GM21723 (cell line): ENCODE results near the gene LPCAT2.

Experiments used
- ATAC-seq: cut with Tn5 transposase; IDR thresholded peaks from one replicate; pipeline ENCODE4 v1.9.1; 2021; ENCODE audit warnings: mild to moderate bottlenecking, moderate library complexity; ENCODE audit not compliant: unreplicated experiment

Gene LPCAT2

GRCh38 chr16:55540221-55540620, 31.3 kb downstream of the LPCAT2 start:
- no peak for ATAC-seq

GRCh38 chr16:55542459-55543082, 33.7 kb downstream of the LPCAT2 start:
- no peak for ATAC-seq

DNA sequence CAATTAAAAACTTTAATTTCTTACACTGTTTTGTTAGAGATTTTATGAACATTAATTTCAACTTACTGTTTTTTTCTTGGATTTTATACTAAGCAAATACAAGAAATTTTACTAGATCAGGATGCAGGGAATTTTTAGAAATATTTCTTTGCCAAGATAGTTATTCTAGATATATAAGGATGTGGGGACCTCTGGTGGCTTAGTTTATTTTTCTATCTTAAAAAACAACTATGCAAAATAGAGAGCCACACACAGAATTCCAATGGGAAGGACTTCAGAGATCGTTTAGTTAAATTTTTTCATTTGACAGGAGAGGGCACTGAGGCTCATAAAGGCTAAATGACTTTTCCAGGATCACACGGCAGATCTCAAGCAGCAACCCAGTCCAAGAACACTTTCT, 34.6 kb downstream of the LPCAT2 start:
- ATAC-seq = no peak

DNA sequence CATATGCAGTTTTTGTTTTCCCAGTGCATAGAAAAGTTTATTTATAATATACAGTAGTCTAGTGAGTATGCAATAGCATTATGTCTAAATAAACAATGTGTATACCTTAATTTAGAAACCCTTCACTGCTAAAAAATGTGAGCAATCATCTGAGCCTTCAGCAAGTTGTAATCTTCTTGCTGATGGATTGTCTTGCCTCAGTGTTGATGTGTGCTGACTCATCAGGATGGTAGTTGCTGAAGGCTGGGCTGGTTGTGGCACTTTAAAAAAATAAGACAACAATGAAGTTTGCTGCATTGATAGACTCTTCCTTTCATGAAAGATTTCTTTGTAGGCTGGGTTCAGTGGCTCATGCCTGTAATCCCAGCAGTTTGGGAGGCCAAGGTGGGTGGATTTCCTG, 43.7 kb downstream of the LPCAT2 start:
- no peak for ATAC-seq

DNA sequence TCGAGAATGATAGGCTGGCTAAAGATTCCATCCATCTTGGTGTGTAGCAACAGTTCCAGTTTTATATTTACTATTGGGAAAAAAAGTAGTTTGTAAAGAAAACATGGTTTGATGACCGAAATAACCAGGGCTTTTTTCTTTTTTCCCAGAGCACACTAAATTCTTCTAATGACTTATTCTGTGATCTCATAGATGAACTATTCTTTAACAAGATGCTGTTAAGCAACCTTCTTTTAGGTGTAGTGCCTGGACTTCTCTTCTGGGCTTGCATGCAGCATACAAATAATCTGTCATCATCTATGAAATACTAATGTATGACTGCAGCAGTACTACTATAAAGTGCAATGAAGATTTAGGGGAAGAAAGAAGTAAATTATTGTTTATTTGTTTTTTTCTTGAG, 46.6 kb downstream of the LPCAT2 start:
- no peak for ATAC-seq

DNA sequence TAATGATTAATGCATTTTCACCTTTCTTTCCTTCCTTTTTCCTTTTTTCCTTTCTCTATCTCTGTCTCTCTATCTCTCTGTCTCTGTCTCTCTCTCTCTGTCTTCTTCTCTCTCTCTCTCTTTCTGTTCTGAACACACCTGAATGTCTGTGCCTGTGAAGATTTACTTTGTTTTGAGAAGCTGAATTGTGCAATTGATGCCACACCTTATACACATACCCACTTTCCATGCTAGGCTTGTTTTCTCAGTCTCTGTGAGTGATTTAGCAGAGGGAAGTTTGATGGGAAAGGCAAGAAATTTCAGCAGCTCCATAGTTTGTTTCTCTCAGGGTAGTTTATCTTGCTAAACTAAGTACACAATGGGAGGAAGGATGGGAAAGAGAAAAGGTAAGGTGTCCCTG, 48.3 kb downstream of the LPCAT2 start:
- ATAC-seq = no peak

- no peak for ATAC-seq
Measured at GRCh38 chr16:55559233-55559632, 50.4 kb downstream of the LPCAT2 start.

GRCh38 chr16:55559933-55560516, 51.2 kb downstream of the LPCAT2 start:
- ATAC-seq = no peak

DNA sequence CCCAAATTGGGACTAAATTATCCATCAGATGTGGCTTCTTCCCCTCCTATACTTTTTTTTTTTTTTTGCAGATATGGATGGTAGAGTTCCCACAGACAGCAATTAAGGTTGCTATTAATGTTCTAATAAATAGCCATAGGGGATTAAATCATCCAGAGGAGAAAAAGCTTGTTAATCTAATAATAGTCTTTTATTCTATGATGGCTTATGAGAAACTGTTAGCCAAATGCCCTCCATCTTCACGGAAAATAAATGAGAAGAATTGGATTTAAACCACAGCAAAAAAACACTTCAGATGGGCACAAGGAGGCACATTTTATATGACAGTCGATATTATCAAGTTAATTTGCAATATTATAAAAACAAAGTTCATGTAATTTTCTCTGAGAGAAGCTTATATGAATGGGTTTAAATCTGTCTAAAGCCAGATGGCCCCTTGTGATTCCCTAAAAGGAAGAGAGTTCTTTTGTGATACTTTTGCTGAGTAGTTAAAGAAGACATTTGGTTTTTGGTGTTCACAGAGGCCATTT, 52.5 kb downstream of the LPCAT2 start:
- ATAC-seq = no peak

GRCh38 chr16:55562936-55563335, 54.1 kb downstream of the LPCAT2 start:
- ATAC-seq = no peak

DNA sequence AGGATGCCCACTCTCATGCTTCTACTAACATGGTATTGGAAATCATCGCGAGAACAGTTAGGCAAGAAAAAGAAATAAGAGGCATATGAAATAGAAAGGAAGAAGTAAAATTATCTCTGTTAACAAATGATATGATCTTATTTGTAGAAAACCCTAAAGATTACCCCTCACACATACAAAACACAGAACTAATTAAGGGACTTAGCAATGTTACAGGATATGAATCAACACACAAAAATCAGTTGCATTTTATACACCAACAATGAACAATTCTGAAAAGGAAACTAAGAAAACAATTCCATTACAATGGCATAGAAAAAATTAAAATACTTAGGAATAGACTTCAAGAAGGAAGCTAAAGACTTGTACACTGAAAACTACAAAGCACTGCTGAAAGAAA, 54.9 kb downstream of the LPCAT2 start:
- no peak for ATAC-seq

DNA sequence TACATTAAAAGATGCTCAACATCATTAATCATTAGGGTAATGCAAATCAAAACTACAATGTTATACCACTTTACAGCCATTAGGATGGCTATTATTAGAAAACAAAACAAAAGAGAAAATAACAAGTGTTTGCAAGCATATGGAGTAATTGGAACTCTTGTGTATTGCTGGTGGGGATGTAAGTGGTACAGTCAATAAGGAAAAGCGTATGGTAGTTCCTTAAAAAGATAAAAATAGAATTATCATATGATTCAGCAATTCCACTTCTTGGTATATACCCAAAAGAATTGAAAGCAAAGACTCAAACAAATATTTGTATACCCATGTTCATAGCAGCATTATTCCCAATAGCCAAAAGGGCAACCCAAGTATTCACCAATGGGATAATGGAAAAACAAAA, 56.2 kb downstream of the LPCAT2 start:
- no peak for ATAC-seq

DNA sequence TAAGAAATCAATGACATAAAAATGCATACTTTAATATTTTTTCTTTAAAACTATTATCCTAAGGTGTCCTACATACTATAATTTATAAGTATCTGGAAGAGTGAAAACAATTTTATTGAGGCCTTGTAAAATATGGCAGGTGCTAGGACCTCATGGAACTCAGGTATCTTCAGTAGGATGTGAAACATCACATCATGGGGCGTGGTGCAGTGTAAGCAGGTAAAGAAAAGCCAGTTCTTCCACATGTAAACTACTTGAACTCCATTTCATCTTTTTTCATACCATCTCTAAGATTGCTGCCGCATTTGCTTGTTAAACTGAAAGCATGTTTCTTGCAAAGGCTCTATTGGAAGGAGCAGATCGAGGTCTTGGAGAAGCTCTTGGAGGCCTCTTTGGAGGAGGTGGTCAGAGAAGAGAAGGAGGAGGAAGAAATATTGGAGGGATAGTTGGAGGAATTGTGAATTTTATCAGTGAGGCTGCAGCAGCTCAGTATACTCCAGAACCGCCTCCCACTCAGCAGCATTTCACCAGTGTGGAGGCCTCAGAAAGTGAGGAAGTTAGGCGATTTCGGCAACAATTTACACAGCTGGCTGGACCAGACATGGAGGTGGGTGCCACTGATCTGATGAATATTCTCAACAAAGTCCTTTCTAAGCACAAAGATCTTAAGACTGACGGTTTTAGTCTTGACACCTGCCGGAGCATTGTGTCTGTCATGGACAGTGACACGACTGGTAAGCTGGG, 57.7 kb downstream of the LPCAT2 start, which contains the start of gene CAPNS2:
Gene CAPNS2, plus strand, starts transcription at position 253 of the 744 bp plus-strand sequence. Its CDS starts 73 bp downstream, at position 326.
- ATAC-seq = no peak

- no peak for ATAC-seq
Measured at GRCh38 chr16:55567382-55567781, 58.5 kb downstream of the LPCAT2 start.

GRCh38 chr16:55568207-55568606, 59.3 kb downstream of the LPCAT2 start:
- ATAC-seq = no peak

DNA sequence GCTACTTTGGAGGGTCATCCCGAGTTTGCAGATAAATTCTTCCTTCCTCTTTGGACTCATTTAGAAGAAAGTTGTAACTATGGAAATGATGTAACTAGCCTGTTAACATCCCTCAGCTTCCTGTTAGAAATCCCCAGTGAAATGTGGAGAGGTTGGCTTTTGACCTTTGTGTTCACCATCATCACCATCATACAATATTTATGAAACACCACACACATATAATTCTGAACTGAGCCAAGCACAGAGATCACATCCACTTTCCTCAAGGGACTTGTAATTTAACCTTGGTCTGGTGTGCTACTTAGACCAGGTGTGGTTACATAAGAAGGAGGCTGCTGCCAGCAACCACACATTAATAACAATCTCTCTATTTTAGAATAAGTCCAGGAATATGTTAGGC, 60.2 kb downstream of the LPCAT2 start:
- no peak for ATAC-seq

- no peak for ATAC-seq
Measured at GRCh38 chr16:55570159-55570558, 61.3 kb downstream of the LPCAT2 start.

DNA sequence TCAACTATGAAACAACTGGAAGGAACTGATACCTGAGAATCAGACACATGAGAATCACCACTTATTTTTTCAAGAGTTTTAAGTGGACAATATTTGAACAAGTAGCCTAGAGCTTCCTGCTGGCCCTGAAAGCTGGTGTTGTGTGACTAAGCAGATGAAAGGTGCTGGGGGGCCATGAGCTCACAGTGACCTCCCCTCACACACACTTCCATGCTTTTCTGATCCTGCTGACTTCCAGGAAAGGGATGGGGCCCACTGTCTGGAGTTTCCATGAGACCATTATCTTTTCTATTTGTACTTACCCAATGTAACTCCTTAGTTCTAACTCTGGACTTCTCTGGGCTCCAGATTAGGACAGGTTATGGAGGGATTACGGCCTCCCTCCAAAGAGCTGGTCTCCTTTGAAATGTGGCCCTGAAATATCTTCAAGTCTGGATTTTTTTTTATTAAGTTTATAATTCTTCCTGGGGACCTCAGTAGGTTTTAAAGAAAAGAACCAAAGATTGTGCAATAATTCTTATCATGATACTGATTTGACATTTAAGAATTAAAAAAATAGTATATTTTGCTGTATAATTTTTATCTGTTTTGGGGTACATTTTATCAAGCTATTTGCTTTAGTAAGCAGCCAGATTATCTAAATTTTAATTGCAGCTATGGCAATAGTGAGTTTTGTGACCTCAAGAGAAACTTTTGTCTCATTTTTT, 62.5 kb downstream of the LPCAT2 start:
- no peak for ATAC-seq

GRCh38 chr16:55572439-55572838, 63.6 kb downstream of the LPCAT2 start:
- ATAC-seq = no peak

GRCh38 chr16:55574811-55575210, 65.9 kb downstream of the LPCAT2 start:
- ATAC-seq = no peak

- ATAC-seq = no peak
Measured at GRCh38 chr16:55575496-55575895, 66.6 kb downstream of the LPCAT2 start.
